IPS-15b (cell line): Measurements from ENCODE around the gene SCAPER.

Experiments
- H3K27me3 ChIP-seq: one replicate; pipeline ENCODE4 v1.6.1; 2013; ENCODE audit warnings: low read length; ENCODE audit not compliant: control insufficient read depth, insufficient read depth
- H3K36me3 ChIP-seq: one replicate; pipeline ENCODE4 v1.6.1; 2013; ENCODE audit warnings: low read length; ENCODE audit not compliant: control insufficient read depth, insufficient read depth
- H3K4me1 ChIP-seq: one replicate; pipeline ENCODE4 v1.6.1; 2013; ENCODE audit warnings: mild to moderate bottlenecking, low read length; ENCODE audit not compliant: control insufficient read depth, insufficient read depth
- H3K4me3 ChIP-seq: one replicate; pipeline ENCODE4 v1.5.1; 2013; ENCODE audit warnings: low read depth, low read length
- H3K9ac ChIP-seq: one replicate; pipeline ENCODE4 v1.6.1; 2013; ENCODE audit warnings: low read depth, mild to moderate bottlenecking, low read length
- H3K9me3 ChIP-seq: one replicate; pipeline ENCODE4 v1.6.1; 2013; ENCODE audit warnings: mild to moderate bottlenecking, low read length; ENCODE audit not compliant: control insufficient read depth, insufficient read depth

SCAPER gene

GRCh38 chr15:76337696-76338485 is 567.2 kb downstream of the SCAPER start:
- H3K9ac ChIP-seq = no peak overlapping the region
- H3K4me1 ChIP-seq = peaks cover 2% of the 10 kb centered on the region
- H3K27me3 ChIP-seq = peaks cover 83% of the 10 kb centered on the region

DNA sequence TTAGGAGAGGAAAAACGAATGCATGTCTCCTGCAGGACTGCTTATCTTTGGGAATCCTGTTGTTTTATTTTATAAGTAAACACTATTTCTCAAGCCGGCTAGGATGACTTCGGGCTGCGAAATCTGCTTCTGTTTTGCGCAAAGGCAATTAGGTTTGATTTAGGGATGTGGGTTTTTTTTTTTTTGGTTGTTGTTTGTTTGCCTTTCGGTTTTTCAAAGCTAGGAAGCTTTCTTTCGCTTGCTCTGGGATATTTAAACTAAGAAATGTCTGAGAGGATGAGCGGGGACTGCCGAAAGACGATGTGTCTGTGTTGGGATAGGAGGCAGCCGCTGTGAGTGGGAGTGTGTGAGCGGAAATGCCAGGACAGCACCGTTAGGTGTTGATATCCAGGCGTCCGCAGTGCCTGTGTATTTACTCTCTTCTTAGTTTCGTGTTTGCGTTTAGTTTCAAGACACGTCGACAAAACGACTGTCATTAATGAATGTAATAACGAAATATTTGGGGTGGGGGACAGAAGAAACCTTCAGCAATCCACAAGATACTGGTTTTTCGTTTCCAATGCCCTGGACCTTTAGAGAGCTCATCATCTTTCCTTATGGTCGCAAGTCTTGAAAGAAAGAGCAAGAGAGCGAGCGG is 568.0 kb downstream of the SCAPER start:
- Histone ChIP-seq H3K9me3 (no peaks in the 10 kb centered on the region), H3K27me3 (peaks cover 79% of the 10 kb centered on the region), H3K4me1 (peaks cover 2% of the 10 kb centered on the region), H3K36me3 (no peaks in the 10 kb centered on the region), H3K4me3 (peak overlapping the region; percentile 45), H3K9ac (no peak overlapping the region)

More at GRCh38 chr15:76337696-76338485, 567.2 kb downstream of the SCAPER start:
- no peaks in the 10 kb centered on the region for H3K9me3 ChIP-seq
- peak overlapping the region; percentile 45 for H3K4me3 ChIP-seq
- no peaks in the 10 kb centered on the region for H3K36me3 ChIP-seq

DNA sequence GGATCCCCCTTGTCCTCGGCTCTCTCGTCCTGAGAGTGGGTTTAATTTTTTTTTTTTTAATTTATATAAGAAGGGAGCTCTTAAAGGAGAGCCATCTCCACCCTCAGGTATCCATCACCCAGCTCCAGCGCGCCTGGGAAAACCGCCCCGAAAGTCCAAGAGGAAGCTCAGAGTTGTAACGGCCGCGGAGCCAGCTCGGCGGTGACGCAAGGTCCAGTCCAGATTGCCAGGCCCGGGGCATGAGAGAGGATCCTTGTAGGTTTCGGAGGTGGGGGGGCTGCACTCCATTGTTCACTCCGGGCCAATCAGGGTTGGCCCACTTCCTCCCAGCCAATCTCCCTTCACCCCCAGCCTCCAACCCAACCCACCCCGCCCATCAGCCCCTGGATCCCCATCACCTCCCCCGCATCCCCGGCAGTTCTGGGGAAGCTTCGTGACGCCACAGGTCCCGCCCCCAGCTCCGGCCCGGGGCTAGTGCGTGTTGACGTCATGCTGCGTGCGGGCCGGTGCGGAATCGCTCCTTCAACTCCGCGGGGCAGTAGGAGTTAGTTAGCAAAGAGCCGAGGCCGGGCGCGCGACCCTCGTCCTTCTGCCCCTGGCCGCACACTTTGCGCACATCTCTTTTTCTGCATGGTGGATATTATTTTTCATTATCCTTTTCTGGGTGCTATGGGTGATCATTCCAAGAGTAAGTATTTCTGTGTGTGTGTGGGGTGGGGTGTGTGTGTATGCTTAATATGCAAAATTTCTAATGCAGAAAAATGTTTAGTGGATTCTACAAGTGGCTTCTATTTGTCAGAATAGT is 568.7 kb downstream of the SCAPER start, which contains the start of gene ISL2:
ISL2 (plus strand) TSS at position 520 of the 805 bp plus-strand sequence; CDS start at position 631, 111 bp downstream.
- H3K27me3 ChIP-seq = peaks cover 72% of the 10 kb centered on the region

GRCh38 chr15:76335307-76336253 is 569.6 kb downstream of the SCAPER start:
- Histone ChIP-seq H3K9me3 (no peaks in the 10 kb centered on the region), H3K4me1 (peaks cover 2% of the 10 kb centered on the region), H3K4me3 (peak overlapping the region; percentile 65), H3K36me3 (no peaks in the 10 kb centered on the region), H3K27me3 (peaks cover 63% of the 10 kb centered on the region), H3K9ac (peak overlapping the region; percentile 41)

More for the DNA sequence above, 568.7 kb downstream of the SCAPER start, which contains the start of gene ISL2:
- H3K4me1 ChIP-seq = peaks cover 2% of the 10 kb centered on the region
- peak within 1 kb of the TSS; percentile 65 for H3K4me3 ChIP-seq
- no peaks in the 10 kb centered on the region for H3K36me3 ChIP-seq
- H3K9ac ChIP-seq = peak within 1 kb of the TSS; percentile 41
- H3K9me3 ChIP-seq = no peaks in the 10 kb centered on the region

DNA sequence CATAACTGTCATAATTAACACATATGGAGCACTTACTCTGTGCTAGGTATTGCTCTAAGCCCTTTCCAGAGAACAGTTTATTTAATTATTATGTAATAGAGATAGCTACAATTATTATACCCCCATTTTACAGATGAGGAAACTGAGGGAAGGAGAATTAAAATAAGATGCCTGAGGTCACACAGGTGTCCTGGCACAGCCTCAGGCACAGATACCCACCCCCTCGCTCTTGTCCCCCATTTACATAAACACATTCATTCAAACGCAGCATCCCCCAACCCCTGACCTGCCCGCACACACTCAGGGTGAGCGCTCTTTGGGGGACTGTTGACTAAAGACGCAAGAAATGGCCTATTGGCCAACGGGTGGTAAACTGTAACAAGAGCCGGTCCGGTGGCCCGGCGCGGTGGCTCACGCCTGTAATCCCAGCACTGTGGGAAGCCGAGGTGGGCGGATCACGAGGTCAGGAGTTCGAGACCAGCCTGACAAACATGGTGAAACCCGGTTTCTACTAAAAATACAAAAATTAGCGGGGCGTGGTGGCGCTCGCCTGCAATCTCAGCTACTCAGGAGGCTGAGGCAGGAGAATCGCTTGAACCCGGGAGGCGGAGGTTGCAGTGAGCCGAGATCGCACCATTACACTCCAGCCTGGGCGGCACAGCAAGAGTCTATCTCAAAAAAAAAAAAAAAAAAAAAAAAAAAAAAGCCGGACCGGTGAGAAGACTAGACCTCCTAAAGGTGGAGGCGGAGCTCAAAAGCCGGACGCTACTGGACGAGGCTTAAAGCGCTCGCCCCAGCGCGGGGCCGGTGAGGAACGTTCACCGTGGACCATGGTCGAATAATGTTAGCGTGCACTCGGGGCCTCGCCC is 570.5 kb downstream of the SCAPER start:
- H3K4me3 ChIP-seq = peak overlapping the region; percentile 65
- H3K4me1 ChIP-seq = peaks cover 2% of the 10 kb centered on the region

DNA sequence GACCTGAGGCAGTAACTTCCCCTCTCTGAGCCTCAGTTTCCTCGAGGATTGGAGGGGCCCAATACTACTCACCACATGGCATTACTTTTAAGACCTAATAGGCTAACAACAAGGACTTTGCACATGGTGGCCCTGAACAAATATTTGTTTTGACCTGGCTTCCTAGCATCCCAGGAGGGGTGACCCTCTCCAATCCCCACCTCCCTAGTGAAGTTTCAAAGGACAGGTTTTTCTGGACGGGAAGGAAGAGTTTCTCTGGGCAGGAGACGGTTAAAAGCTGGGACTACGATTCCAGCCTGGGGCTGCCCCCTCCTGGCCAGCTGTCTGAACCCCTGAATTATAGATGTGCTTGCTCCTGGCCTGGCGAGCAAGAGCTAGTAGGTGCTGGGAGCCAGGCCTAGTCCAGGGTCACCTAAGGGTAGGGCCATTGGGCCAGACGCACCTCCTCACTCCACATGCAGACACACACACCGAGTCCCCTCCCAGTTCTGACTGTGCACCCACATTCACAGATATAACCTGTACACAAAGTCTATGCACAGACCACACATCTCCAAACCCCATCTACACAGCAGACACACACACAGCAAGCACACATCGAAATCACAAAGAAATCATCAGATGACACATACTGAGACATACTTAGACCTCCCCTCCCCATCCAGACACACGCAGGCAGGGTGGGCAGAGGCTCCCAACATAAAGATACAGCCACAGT is 571.3 kb downstream of the SCAPER start:
- no peaks in the 10 kb centered on the region for H3K36me3 ChIP-seq
- no peaks in the 10 kb centered on the region for H3K9me3 ChIP-seq
- peaks cover 2% of the 10 kb centered on the region for H3K4me1 ChIP-seq
- H3K27me3 ChIP-seq = peaks cover 49% of the 10 kb centered on the region
- no peak overlapping the region for H3K9ac ChIP-seq
- no peak overlapping the region for H3K4me3 ChIP-seq

More for the DNA sequence above, 570.5 kb downstream of the SCAPER start:
- Histone ChIP-seq H3K36me3 (no peaks in the 10 kb centered on the region), H3K9ac (no peak overlapping the region), H3K27me3 (peaks cover 56% of the 10 kb centered on the region), H3K9me3 (no peaks in the 10 kb centered on the region)

DNA sequence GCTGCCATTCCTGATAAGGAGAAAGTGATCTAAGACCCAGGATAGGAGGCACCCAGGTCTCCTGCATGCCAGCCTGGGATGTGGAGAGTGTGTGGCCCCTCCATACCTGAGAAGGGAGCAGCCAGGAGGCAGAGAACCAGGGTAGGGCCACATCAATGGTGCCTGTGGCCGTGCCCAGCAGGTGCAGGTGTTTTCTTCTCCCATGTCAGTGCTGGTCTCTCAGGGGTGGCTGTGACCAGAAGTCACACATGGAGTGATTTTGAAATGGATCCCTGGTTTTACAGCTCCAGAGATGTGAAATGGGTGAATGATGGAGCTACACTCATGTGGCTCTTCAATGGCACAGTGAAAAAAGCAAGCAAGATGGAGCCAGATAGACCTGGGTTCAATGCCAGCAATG is 571.8 kb downstream of the SCAPER start:
- Histone ChIP-seq H3K27me3 (peaks cover 43% of the 10 kb centered on the region), H3K4me3 (no peak overlapping the region), H3K9ac (no peak overlapping the region), H3K4me1 (peaks cover 2% of the 10 kb centered on the region), H3K36me3 (no peaks in the 10 kb centered on the region), H3K9me3 (no peaks in the 10 kb centered on the region)

DNA sequence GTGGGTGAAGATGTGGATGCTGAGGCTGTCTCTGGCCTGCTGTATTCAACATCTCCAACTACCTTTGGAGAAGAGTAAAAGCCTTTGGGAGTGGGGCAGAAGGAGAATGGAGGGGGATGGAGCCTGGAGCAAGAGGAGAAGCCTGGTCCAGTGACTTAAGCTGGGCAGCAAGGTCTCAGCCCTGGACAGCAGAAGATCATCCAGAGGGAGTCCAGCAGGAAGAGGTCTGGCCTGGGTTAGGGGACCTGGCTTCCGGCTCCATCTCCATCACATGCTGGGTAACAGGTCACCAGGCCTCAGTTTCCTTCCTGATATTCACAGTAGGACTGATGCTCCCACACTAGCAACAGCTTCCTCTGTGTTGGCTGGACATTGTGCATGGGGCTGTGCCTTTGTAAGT is 572.3 kb downstream of the SCAPER start:
- no peaks in the 10 kb centered on the region for H3K36me3 ChIP-seq
- H3K9ac ChIP-seq = no peak overlapping the region
- no peak overlapping the region for H3K4me3 ChIP-seq
- H3K4me1 ChIP-seq = peaks cover 2% of the 10 kb centered on the region
- peaks cover 38% of the 10 kb centered on the region for H3K27me3 ChIP-seq
- H3K9me3 ChIP-seq = no peaks in the 10 kb centered on the region

DNA sequence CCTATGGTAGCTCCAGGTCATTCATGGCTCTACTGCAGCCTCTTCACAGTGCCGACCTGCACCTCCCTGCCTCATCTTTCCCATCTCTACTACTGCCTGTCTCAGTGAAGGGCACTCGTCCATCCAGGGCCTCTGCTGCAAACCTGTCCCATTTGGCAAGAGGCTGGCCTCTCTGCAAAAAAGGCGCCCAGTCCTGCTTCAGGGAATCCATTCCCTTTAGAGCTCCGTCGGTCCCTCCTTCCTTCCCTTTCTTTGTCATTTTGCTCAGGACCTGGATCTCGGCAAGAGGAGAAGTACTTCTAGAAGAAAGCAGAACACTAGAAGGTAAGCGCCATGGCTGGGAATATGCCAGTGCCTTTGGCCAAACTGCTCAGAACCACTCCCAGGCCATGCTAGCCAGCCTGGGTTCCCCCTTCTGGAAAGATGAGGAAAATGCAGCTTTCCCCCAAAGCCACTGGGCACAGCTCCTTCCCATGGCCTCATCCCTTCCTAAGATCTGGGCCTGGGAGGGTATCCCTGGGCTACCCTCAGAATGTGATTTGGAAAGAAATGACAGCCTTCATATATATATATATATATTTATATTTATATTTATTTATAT is 575.0 kb downstream of the SCAPER start:
- Histone ChIP-seq H3K4me1 (peaks cover 2% of the 10 kb centered on the region), H3K9me3 (no peaks in the 10 kb centered on the region), H3K9ac (no peak overlapping the region), H3K4me3 (no peak overlapping the region), H3K27me3 (peaks cover 16% of the 10 kb centered on the region), H3K36me3 (no peaks in the 10 kb centered on the region)
